ENCODE measurements around the gene TTI1. TPM values are rescaled to one million over a fixed set of nuclear protein-coding genes. Genes with fewer than 3 reads are reported as not detected.

TTI1 gene
- total and polyA plus RNA-seq, 9 donors = 13.5 to 20.4 (median 15.1) TPM

- Histone ChIP-seq H3K9me3 (replicated peaks; ENCODE audit: control insufficient read depth, low read depth, low read length) (no peaks in the 10 kb centered on the region), H3K27me3 (ENCODE audit: control insufficient read depth, insufficient read depth, low read length) (no peaks in the 10 kb centered on the region), H3K36me3 (ENCODE audit: control insufficient read depth, insufficient read depth, low read length) (peaks cover 56% of the 10 kb centered on the region), H3K4me1 (ENCODE audit: control insufficient read depth, insufficient read depth, low read length) (peaks cover 2% of the 10 kb centered on the region), H3K27ac (ENCODE audit: low read length) (no peak overlapping the region), H3K4me3 (ENCODE audit: low read length) (no peak overlapping the region)
- no CpG with 5 or more reads among the region's 4 CpGs for WGBS (ENCODE audit: insufficient coverage)
- no peak for DNase-seq
These were observed 31.3 kb downstream of the TTI1 start for GRCh38 chr20:38001981-38002380.

GRCh38 chr20:38001173-38001875 is 31.9 kb downstream of the TTI1 start:
- H3K4me3 ChIP-seq (ENCODE audit: low read length) = no peak overlapping the region
- peaks cover under 1% of the 10 kb centered on the region for H3K4me1 ChIP-seq (ENCODE audit: control insufficient read depth, insufficient read depth, low read length)
- no CpG with 5 or more reads among the region's 6 CpGs for WGBS (ENCODE audit: insufficient coverage)
- H3K9me3 ChIP-seq (replicated peaks; ENCODE audit: control insufficient read depth, low read depth, low read length) = no peaks in the 10 kb centered on the region
- H3K27me3 ChIP-seq (ENCODE audit: control insufficient read depth, insufficient read depth, low read length) = no peaks in the 10 kb centered on the region
- no peak overlapping the region for H3K27ac ChIP-seq (ENCODE audit: low read length)
- H3K36me3 ChIP-seq (ENCODE audit: control insufficient read depth, insufficient read depth, low read length) = peaks cover 63% of the 10 kb centered on the region
- no peak for DNase-seq

- Histone ChIP-seq H3K9me3 (replicated peaks; ENCODE audit: control insufficient read depth, low read depth, low read length) (no peaks in the 10 kb centered on the region), H3K27ac (ENCODE audit: low read length) (no peak overlapping the region), H3K4me1 (ENCODE audit: control insufficient read depth, insufficient read depth, low read length) (no peaks in the 10 kb centered on the region), H3K36me3 (ENCODE audit: control insufficient read depth, insufficient read depth, low read length) (peaks cover 69% of the 10 kb centered on the region), H3K4me3 (ENCODE audit: low read length) (no peak overlapping the region), H3K27me3 (ENCODE audit: control insufficient read depth, insufficient read depth, low read length) (no peaks in the 10 kb centered on the region)
- 90% methylated on average over 12 of the region's 13 CpGs for WGBS (ENCODE audit: insufficient coverage)
- no peak for DNase-seq
These were observed 33.0 kb downstream of the TTI1 start for GRCh38 chr20:38000293-38000692.

GRCh38 chr20:37999526-38000263 is 33.6 kb downstream of the TTI1 start:
- 91% methylated on average over 13 of the region's 15 CpGs for WGBS (ENCODE audit: insufficient coverage)
- H3K36me3 ChIP-seq (ENCODE audit: control insufficient read depth, insufficient read depth, low read length) = peaks cover 74% of the 10 kb centered on the region

GRCh38 chr20:37997516-37997915 is 35.7 kb downstream of the TTI1 start:
- no peak for DNase-seq
- 89% methylated on average over 3 of the region's 3 CpGs for WGBS (ENCODE audit: insufficient coverage)
- H3K36me3 ChIP-seq (ENCODE audit: control insufficient read depth, insufficient read depth, low read length) = peaks cover 80% of the 10 kb centered on the region

More at GRCh38 chr20:37999526-38000263, 33.6 kb downstream of the TTI1 start:
- H3K9me3 ChIP-seq (replicated peaks; ENCODE audit: control insufficient read depth, low read depth, low read length) = no peaks in the 10 kb centered on the region
- H3K27ac ChIP-seq (ENCODE audit: low read length) = no peak overlapping the region
- no peaks in the 10 kb centered on the region for H3K27me3 ChIP-seq (ENCODE audit: control insufficient read depth, insufficient read depth, low read length)
- no peak for DNase-seq
- no peak overlapping the region for H3K4me3 ChIP-seq (ENCODE audit: low read length)
- H3K4me1 ChIP-seq (ENCODE audit: control insufficient read depth, insufficient read depth, low read length) = no peaks in the 10 kb centered on the region

GRCh38 chr20:37995856-37996605 is 37.2 kb downstream of the TTI1 start:
- peaks cover 25% of the 10 kb centered on the region for H3K4me1 ChIP-seq (ENCODE audit: control insufficient read depth, insufficient read depth, low read length)
- DNase-seq = no peak
- WGBS (ENCODE audit: insufficient coverage) = 93% methylated on average over 7 of the region's 9 CpGs

More at GRCh38 chr20:37997516-37997915, 35.7 kb downstream of the TTI1 start:
- H3K4me1 ChIP-seq (ENCODE audit: control insufficient read depth, insufficient read depth, low read length) = peaks cover 13% of the 10 kb centered on the region
- H3K27me3 ChIP-seq (ENCODE audit: control insufficient read depth, insufficient read depth, low read length) = no peaks in the 10 kb centered on the region
- H3K9me3 ChIP-seq (replicated peaks; ENCODE audit: control insufficient read depth, low read depth, low read length) = no peaks in the 10 kb centered on the region
- H3K4me3 ChIP-seq (ENCODE audit: low read length) = no peak overlapping the region
- H3K27ac ChIP-seq (ENCODE audit: low read length) = no peak overlapping the region

GRCh38 chr20:37994512-37994911 is 38.7 kb downstream of the TTI1 start:
- no peak overlapping the region for H3K27ac ChIP-seq (ENCODE audit: low read length)
- no peaks in the 10 kb centered on the region for H3K27me3 ChIP-seq (ENCODE audit: control insufficient read depth, insufficient read depth, low read length)
- no peak for DNase-seq
- no peak overlapping the region for H3K4me3 ChIP-seq (ENCODE audit: low read length)
- H3K9me3 ChIP-seq (replicated peaks; ENCODE audit: control insufficient read depth, low read depth, low read length) = no peaks in the 10 kb centered on the region
- H3K36me3 ChIP-seq (ENCODE audit: control insufficient read depth, insufficient read depth, low read length) = peaks cover 58% of the 10 kb centered on the region
- WGBS (ENCODE audit: insufficient coverage) = 73% methylated on average over 4 of the region's 4 CpGs
- H3K4me1 ChIP-seq (ENCODE audit: control insufficient read depth, insufficient read depth, low read length) = peaks cover 33% of the 10 kb centered on the region

More at GRCh38 chr20:37995856-37996605, 37.2 kb downstream of the TTI1 start:
- Histone ChIP-seq H3K36me3 (ENCODE audit: control insufficient read depth, insufficient read depth, low read length) (peaks cover 73% of the 10 kb centered on the region), H3K27me3 (ENCODE audit: control insufficient read depth, insufficient read depth, low read length) (no peaks in the 10 kb centered on the region), H3K9me3 (replicated peaks; ENCODE audit: control insufficient read depth, low read depth, low read length) (no peaks in the 10 kb centered on the region), H3K4me3 (ENCODE audit: low read length) (no peak overlapping the region), H3K27ac (ENCODE audit: low read length) (no peak overlapping the region)

- peaks cover 42% of the 10 kb centered on the region for H3K36me3 ChIP-seq (ENCODE audit: control insufficient read depth, insufficient read depth, low read length)
- H3K27ac ChIP-seq (ENCODE audit: low read length) = peak overlapping the region; percentile 45
- peaks cover 45% of the 10 kb centered on the region for H3K4me1 ChIP-seq (ENCODE audit: control insufficient read depth, insufficient read depth, low read length)
- WGBS (ENCODE audit: insufficient coverage) = 33% methylated on average over 1 of the region's 5 CpGs
- no peaks in the 10 kb centered on the region for H3K9me3 ChIP-seq (replicated peaks; ENCODE audit: control insufficient read depth, low read depth, low read length)
- H3K27me3 ChIP-seq (ENCODE audit: control insufficient read depth, insufficient read depth, low read length) = no peaks in the 10 kb centered on the region
- DNase-seq = peak; percentile 79
- H3K4me3 ChIP-seq (ENCODE audit: low read length) = no peak overlapping the region
These were observed 40.4 kb downstream of the TTI1 start for GRCh38 chr20:37992802-37993409.

- Histone ChIP-seq H3K9me3 (replicated peaks; ENCODE audit: control insufficient read depth, low read depth, low read length) (no peaks in the 10 kb centered on the region), H3K4me3 (ENCODE audit: low read length) (no peak overlapping the region), H3K27ac (ENCODE audit: low read length) (peak overlapping the region; percentile 45), H3K36me3 (ENCODE audit: control insufficient read depth, insufficient read depth, low read length) (peaks cover 32% of the 10 kb centered on the region), H3K4me1 (ENCODE audit: control insufficient read depth, insufficient read depth, low read length) (peaks cover 55% of the 10 kb centered on the region), H3K27me3 (ENCODE audit: control insufficient read depth, insufficient read depth, low read length) (no peaks in the 10 kb centered on the region)
- DNase-seq = no peak
- no CpG with 5 or more reads among the region's 4 CpGs for WGBS (ENCODE audit: insufficient coverage)
These were observed 41.3 kb downstream of the TTI1 start for GRCh38 chr20:37991908-37992307.
